ENCODE data around the gene CITED1.

Gene CITED1

DNA sequence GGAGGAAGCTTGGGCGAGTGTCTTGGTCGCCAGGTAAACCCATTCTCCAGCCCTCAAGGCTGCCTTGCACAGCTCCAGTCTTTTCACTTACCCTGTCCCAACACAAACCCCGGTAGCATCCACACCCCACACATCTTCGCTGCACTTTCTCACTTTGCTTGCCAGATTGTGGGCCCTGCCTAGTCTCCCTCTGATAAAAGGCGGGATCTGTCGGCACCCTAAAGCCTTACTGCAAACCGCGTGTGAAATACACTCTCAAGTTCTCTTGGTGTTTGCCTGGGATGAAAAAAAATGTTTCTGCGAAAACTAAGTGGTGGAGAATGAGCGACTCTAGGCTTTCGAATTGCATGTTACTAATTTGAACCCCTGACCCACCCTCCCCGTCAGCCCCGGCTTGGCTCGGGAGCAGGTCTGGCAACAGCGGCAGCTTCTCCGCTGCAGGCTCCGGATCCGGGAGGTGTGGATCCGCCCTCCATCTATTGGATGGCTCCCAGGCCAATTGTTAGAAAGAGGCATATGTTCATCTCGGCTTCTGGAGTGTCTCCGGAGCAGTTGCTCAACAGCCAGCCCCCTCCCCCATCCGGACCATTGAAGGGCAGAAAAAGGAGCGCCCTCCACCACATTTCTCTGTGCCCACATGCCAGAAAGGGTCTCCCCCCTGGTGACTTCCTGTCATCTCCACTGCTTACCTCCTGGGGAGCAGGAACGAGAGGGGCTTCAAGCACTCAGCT lies 3.0 kb upstream of the CITED1 start:
- no peak for DNase-seq

DNA sequence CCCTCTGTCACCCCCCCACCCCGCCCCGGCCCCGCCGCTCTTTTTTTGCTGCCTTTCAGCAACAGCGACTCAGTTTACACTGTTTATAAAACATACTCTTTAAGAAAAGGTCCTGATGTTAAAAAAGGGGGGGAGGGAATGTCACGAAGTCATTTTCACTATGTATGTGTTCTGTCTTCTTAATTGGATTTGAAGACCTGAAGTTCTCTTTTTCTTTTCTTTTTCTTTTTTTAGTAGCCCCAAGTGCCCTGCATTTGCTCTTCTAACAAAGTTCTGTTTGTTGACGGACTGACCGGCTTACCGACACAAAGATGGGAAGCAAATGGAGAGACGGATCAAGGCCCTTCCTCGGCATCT lies 2.5 kb upstream of the CITED1 start:
- no peak for DNase-seq

DNA sequence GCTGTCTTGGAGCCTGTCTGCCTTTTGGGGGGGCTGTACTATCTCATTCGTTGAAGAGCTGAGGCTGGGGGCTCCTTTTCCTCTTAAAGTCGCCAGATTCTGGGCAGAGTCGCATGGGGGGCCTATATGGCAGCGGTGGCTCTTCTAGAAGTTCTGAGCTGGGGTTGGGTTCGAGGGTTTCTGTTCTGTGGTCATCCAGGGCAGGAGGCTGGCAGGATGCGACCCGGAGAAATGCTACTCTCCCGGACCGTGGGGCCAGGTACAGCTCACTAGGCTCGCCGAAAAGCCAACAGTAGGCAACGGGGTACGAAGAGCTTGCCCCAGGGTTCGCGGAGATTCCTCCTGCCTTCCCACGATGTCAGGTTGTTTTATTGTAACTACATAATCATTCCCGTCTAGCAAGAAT lies 1.9 kb upstream of the CITED1 start:
- DNase-seq, result no peak

DNA sequence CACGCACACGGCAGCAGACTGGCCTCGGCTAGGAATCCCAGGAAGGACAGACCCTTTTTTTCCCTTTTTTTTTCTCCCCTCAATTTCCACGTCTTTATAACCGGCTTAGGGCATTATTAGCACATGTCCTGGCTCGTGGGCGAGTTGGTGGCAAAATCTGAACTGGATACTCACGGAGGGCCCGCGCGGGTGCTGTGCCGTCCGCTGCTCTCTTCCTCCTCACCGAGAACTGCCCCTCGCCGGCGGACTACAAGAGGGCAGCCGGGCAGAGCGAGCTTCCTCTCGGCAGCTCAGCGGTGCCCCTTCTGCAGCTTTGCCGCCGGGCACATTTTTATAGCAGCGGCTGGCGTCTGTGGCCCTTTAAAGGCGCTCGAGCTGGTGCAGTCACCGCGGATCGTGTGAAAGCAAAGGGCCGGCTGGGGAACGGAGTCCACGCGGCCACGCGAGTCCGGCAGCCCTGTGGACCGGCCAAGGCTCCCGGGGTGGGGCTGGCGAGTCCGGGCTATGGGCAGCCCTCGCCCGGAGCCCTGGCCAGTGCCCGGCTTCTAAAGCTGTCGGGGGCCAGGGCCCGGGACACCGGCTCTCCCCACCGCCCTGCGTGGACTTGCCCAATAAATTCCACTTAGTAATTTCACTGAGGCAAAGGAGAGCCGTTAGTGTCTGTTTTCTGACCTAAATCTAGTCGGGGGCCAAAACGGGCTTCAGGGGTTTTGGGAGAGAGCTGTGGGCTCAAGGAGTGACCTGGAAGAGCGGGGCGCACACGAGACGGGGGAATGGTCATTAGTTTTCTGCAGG lies 1.3 kb upstream of the CITED1 start:
- no peak for DNase-seq

DNA sequence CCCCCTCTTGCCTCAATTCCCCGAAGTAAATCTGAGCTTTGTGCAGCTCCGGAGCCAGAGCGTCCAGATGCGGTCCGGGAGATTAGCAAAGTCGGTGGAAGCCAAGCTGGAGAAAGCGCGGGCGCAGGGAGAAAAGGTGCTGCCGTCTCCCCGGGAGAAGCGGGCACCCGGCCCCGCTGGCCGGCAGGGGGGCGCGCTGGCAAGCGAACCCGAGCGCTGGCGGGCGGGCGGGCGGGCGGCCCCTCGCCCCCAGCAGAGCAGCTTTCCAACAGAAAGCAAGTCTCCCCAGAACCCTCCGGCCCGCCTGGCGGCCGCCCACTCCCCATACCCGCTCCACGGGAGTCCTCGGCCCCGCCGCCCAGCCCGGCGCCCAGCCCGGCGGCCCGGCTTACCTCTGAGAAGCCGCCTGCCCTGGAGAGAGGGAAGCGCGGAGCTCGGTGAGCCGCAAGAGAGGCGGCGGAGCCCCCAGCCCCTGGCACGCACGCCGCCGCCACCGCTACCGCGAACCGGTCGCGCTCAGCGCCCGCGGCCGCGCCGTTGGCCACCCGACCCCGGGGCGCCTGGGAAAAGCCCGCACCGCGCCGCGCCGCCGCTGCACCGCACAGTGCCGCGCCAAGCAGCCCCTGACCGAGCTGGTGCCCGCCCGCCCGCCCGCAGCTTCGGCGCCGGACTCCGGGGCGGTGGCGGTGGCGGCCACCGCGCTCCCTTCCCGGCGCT lies 529 bp upstream of the CITED1 start:
- no peak for DNase-seq

DNA sequence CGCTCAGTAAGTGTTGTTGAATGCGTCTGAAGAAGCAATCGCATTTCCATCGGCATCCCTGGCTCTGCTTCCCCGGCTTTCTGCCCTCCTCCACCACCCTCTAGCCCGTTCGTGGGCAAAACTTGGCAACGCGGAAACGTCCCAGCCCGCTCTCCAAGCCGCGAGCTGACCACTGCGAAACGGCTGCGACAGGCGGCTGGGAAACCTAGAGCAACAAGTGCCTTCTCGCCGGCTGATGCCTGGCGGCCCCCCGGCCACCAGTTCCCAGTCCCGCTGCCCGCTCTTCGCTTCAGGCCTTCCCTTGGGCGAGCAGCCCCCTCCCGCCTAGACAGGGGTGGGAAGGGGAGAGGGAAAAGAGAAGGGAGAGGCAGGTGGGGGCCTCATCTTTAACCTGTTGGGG lies 837 bp downstream of the CITED1 start:
- no peak for DNase-seq

DNA sequence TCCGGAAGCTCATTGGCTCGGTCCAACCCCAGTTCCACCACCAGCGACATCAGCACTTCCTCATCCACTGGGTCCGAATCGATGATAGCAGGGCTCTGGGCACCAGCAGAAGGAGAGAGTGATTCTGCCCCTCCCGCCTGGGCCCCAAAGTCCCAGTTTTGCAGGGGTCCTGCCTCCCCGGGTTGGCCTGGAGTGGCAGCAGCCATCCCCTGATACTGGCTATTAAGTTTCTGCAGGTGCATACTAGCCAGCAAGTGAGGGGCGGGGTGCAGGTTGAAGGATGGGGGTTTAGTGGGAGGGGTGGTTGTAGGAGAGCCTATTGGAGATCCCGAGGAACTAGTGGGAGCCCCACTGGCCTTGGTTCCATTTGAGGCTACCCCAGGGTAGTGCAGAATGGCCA lies 3.9 kb downstream of the CITED1 start:
- no peak for DNase-seq

DNA sequence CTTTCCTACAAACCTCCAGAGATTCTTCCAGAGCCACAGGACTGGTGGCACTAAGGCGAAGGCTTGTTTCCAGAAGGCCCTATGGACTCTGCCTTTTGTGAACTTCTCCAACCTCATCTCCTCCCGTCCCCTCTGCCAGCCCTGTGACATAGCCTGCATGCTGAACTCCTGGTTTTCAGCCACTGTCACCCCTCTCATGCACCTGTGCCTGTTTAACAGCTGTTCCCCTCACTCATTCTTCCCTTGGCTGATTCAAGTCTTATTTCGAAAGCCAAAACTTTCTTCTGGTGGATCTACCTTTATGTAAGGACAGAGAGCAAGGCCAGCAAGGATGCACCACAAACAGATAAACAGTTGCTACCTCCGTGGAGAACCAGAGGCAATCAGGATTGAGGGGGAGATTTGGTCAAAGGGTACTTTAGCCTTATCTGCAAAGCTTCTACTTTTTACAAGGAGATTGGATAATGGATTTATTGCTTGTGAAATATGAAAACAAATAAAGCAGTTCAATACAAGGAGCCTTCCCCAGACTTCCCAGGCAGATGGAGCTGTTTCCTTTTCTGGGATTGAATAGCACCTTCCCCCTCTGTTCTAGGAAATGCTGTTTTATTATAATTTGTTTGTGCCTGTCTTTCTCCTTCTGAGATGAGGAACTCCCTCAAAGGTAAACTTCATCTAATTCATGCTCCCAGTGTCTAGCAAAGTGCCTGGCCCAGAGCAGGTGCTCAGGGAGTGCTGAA lies 5.7 kb downstream of the CITED1 start:
- DNase-seq, result no peak

DNA sequence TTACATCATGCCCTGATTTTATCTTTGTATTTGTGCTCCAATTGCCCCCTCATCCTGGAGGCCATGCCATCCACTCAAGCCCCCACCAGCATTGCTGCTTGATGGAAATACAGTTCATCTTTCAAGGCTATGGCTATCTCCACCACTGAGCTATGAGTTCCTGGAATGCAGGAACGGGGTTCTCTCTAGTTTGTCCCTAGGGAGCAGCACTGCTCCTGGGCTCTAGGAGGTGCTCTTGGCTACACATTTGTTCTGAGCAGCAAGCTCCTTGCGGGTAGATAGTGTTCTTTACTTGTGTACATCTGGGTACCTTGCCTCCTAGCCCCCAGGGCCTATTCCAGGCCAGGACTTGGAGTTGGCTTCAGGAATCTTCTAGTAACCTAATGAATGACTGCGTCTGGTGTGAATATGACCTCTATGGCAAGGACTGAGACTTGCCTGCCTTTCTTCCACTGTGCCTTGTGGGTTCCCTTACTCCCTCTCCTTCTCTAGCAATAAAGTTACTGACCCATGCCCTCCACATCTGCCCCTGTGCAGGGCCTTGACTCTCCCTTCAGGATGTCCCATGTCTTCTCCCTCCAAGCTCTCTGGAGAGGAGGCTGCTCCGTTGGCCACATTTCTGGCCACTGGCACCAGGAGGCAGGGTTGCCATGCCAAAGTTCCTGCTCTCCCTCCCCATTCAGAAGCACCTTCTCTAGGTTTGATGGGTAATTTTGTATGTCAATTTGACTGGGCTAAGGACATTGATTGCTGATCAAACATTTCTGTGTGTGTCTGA lies 7.6 kb downstream of the CITED1 start:
- DNase-seq, result no peak

DNA sequence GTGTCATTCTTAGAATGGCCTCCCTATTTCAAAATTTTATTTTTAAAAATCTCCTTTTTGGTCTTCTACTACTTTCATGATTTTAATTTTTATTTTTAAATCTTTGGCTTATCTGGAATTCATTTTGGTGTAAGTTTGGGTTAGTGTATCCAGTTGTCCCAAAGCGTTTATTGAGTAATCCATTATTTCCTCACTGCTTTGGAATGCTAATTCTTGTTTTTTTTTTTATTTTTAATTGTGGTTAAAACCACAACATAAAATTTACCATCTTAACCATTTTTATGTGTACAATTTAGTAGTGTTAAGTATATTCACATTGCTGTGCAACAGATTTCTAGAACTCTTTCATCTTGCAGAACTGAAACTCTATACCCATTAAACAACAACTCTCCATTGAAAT lies 8.7 kb downstream of the CITED1 start:
- no peak for DNase-seq

DNA sequence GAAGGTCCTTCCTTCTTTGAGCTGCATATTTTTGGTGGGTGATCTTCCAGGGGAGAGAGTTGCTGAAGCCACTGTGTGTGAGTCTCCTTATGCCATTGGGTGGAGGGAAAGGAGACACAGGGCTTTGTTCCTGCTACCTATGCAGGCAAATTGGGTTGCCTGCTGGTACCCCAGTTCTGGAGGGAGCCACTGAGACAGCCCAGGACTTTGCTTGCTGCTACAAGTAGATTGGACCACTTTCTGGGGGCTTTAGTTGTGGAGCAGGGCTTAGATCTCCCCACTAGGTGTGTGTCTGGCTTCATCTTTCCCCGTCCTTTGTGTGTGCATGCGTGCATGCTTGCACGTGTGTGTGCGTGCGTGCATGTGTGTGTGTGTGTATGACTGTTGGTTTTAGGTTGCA lies 10.0 kb downstream of the CITED1 start:
- no peak for DNase-seq

DNA sequence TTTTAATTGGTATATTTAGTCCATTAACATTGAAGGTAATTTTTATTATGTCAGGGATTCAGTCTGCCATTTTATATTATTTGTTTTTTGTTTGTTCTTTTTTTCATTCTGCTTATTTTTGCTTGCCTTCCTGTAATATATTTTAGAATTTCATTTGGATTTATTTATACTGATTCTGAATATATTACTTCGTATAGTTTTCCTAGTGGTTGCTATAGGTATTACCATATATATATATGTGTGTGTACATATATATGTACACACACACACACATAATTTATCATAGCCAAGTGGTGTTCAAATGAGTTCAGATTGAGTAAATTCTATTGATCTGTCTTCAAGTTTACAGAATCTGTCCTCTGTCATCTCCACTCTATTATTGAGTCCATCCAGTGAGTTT lies 11.2 kb downstream of the CITED1 start:
- DNase-seq, result no peak

DNA sequence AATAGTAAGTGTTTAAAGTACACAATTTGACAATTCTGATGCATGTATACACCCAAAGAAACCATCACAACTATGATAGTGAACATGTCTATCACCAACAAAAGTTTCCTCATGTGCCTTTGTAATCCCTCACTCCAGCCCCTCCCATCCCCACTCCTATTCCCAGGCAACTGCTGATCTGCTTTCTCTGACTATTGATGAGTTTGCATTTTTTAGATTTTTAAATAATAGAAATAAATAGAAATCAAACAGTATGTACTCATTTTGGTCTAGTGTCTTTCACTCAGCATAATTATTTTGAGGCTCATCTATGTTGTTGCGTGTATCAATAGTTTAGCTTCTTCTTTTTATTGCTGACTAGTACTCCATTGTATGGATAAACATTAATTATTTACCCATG lies 23.4 kb downstream of the CITED1 start:
- no peak for DNase-seq

DNA sequence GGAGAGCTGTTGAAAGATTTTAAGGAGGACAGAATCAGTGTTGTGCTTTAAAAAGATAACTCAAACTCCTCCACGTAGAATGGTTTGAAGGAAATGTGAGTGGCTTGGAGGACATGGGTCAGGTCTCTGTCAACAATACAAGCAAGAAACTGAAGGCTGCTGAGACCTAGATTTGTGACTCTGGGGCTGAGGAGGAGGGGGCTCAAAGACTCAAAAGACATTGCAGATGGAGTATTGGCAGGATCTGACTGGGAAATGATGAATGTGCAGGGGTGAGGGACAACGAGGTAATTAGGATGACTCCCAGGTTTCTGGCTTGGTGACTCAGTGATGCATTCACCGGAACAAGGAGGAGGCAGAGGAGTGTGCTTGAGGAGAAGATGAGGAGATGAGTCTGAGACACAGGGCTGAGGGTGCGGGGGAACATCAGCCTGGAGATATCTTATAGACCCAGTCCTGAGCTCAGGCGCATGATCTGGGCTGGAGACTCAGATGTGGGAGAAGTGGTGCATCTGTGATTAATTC lies 25.3 kb downstream of the CITED1 start:
- DNase-seq, result no peak

DNA sequence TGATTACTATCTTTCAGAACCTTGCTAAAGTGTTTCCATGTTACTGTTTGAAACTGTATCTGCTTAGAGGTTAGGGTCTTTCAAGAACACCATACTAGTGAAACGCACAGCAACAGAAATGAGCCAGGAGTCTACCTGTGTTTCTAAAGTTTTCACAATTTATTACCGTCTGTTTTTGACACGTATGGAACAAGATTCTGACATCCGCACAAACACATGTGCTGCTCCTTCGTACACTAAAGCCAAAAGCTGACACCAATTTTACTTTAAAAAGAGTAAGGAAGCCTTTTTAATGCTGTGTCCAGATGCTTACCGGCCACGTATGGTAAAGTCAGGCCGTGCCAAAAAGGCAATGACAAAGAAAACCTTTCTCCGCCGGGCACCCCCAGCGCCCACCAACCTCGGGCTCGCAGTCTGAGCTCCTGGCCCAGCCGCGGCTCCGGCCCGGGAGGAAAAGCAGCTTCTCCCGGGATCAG lies 29.2 kb downstream of the CITED1 start:
- no peak for DNase-seq

DNA sequence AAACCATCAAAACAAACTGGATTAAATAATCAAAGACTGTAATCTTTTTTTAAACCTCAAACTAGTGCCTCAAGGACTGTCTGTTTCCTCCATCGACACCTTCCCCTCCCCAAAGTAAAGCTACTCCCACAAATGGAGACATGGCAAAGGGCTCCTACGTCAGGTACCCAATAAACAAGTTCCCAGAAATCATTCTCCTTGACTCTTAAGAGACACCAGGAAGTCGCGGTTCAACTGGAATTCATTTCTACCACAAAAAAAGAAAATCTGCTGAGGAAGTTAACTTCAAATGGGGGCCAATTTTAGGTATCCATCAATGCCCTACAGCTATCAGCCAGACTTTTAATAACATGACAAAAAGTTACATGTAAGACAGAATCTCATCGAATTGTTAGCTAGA lies 31.2 kb downstream of the CITED1 start:
- no peak for DNase-seq

DNA sequence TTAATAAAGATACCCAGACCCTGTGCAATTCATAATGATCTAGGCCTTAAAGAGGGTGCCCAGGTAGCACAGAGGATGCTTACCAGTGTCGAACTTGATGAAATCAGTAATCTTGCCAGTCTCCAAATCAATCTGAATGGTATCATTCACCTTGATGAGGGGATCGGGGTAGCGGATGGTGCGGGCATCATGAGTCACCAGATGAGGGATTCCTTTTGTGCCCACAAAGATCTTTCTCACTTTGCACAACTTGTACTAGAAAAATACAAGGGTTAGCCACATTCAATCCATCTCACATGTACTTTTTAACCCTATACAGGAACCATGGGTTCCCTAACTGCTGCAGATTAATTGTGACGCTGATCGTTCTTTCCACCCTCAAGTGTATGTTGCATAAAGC lies 32.0 kb downstream of the CITED1 start:
- DNase-seq, result no peak

DNA sequence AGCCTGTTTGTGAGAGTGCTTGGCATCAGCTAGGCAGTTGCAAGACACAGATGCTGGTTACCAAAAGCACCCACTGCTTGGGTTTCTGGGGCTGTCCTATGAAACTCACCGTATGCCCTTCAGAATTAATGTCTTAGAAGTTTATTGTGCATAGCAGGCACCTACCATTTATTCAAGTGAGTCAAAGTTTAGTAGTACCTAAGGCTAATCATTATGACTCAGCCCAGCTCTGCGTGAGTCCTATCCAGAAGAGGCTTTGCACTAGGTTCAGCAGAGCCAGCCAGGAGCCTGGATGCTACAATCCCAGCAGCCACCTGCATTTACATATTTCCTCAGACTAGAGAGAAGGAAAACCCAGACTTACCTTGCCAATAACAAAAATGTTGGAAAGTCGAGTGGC lies 32.8 kb downstream of the CITED1 start:
- no peak for DNase-seq

DNA sequence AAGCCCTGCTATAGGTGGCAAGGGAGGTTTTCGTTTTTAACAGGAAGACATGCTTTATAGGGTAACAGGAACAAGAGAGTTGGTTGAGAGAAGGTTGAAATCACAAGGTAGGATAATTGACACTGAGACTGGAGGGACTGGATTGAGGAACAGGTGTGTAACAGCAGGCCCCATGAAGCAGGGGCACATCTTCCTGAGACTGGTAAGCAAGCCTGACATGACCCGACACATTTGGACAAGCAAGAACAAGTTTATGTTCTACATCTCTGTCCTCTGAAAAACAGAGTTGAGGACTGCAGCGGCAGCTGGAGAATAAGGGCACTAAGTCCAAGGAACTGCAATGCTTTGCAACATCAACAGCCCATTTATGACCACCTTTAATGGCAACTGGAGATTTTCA lies 33.9 kb downstream of the CITED1 start:
- DNase-seq, result no peak

DNA sequence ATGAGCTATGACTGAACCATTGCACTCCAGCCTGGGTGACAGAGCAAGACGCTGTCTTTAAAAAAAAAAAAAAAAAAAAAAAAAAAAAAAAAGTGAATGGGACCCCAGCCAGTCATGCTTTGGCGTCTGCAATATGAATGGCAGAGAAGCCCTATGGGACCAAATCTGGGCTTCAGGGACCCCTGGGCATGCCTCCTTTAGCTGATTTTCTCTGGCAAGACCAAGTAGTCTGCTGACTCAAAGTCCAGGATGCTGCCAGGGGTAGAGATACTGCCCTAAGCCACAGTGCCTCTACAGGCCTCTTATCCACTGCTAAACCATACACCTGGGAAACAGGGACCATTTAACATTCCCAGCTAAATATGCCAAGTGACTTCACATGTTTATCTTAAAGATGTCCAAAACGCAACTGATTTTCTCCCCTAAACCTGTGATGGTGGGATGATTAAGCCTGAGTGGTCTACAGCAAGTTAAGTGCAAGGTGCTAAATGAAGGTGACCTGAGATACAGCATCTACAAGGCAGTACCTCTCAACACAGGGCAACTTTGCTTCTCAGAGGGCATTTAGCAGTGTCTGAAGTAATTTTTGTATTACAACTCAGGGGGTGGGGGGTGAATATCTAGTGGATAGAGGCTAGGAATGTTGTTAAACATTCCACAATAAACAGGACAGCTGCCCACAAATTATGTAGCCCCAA lies 34.5 kb downstream of the CITED1 start:
- no peak for DNase-seq

DNA sequence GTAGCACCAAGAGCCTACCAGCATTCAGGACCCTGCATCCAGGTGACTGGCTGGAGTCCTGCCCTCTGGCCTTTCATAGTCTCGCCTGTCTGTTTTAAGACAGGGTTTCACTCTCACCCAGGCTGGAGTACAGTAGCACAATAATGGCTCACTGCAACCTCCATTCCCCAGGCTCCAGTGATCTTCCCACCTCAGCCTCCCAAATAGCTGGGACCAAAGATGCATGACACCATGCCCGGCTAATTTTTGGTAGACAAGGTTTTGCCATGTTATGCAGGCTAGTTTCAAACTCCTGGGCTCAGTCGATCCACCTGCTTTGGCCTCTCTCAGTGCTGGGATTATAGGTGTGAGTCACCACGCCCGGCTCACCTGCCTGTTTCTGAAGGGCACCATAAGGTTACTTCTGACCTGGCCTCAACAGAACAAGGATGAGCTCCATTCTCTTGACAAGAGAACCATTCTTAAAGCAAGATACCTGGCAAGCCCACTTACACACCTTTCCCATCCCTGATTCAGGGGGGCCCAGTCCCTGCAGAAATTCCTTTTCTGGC lies 35.3 kb downstream of the CITED1 start:
- DNase-seq, result no peak

All from GOT3 (cell line).